H1 (cell line): ENCODE data around the gene FREM2. TPM values are rescaled to one million over a fixed set of nuclear protein-coding genes. Genes with fewer than 3 reads are reported as not detected.

Source experiments
- CTCF ChIA-PET: fragments of 300-600 bp; sonication (Branson Sonifier 250); formaldehyde crosslinking; loops from one replicate; lab custom pipeline; 2021; ENCODE audit not compliant: partially characterized antibody; lab: Charles Lee
- POLR2A ChIA-PET: fragments of 300-600 bp; sonication (Branson Sonifier 250); formaldehyde crosslinking; loops from one replicate; lab custom pipeline; 2021; ENCODE audit warnings: inconsistent platforms; ENCODE audit not compliant: partially characterized antibody; lab: Charles Lee
- DNase-seq, 2 experiments: peaks; one replicate each; pipeline versions ENCODE4 v3.0.0 to v3.0.0-alpha.2; 2010 to 2022; ENCODE audit warnings: low spot score in 2 of 2, low read depth in 1 of 2, mixed read lengths in 1 of 2
- FAIRE-seq: peaks from 2 replicates; lab custom pipeline; 2011; peaks lifted over from hg19 to GRCh38; lab: Jason Lieb, UNC
- H2AFZ ChIP-seq: 2 replicates; pipeline ENCODE4 v1.8.1; 2012; ENCODE audit warnings: low read length, inconsistent platforms
- H2AK5ac ChIP-seq: 2 replicates; pipeline ENCODE4 v1.6.1; 2013; ENCODE audit warnings: low read depth, low read length
- H2BK120ac ChIP-seq: replicated peaks from 2 replicates; pipeline ENCODE3; 2013; ENCODE audit warnings: low read depth, low read length, inconsistent platforms
- H2BK12ac ChIP-seq: 2 replicates; pipeline ENCODE4 v1.6.1; 2013; ENCODE audit warnings: low read depth, low read length
- H2BK15ac ChIP-seq: 2 replicates; pipeline ENCODE4 v1.6.1; 2013; ENCODE audit warnings: low read length
- H2BK20ac ChIP-seq: 2 replicates; pipeline ENCODE4 v1.6.1; 2013; ENCODE audit warnings: low read length
- H2BK5ac ChIP-seq: 2 replicates; pipeline ENCODE4 v1.6.1; 2013; ENCODE audit warnings: low read depth, low read length
- H3K14ac ChIP-seq: 2 replicates; pipeline ENCODE4 v1.6.1; 2013; ENCODE audit warnings: inconsistent platforms; ENCODE audit not compliant: insufficient read length
- H3K18ac ChIP-seq: 2 replicates; pipeline ENCODE4 v1.6.1; 2013; ENCODE audit warnings: low read length; ENCODE audit errors: extremely low read depth
- H3K23ac ChIP-seq: 2 replicates; pipeline ENCODE4 v1.6.1; 2013; ENCODE audit warnings: inconsistent platforms; ENCODE audit not compliant: insufficient read length
- H3K23me2 ChIP-seq: 2 replicates; pipeline ENCODE4 v1.6.1; 2013; ENCODE audit warnings: low read depth, low read length
- H3K27ac ChIP-seq: 2 replicates; pipeline ENCODE4 v1.6.1; 2011; ENCODE audit warnings: low read depth, low read length, inconsistent platforms
- H3K27me3 ChIP-seq, 4 experiments: replicated peaks in 1 of 4; 1 replicate in 1 of 4; 2 replicates in 3 of 4; pipeline versions ENCODE4 v1.6.1 to v1.8.1; 2011 to 2013; ENCODE audit warnings: low read length in 3 of 4, mild to moderate bottlenecking in 3 of 4, inconsistent platforms in 2 of 4, mixed read lengths in 2 of 4, moderate library complexity in 1 of 4; ENCODE audit not compliant: control insufficient read depth in 3 of 4, insufficient read depth in 3 of 4; ENCODE audit errors: extremely low read depth in 1 of 4
- H3K36me3 ChIP-seq, 4 experiments: 2 replicates each; pipeline versions ENCODE4 v1.6.1 to v1.8.1; 2011 to 2013; ENCODE audit warnings: mild to moderate bottlenecking in 4 of 4, low read length in 3 of 4, moderate library complexity in 2 of 4, control low read depth in 1 of 4, inconsistent platforms in 1 of 4; ENCODE audit not compliant: insufficient read depth in 4 of 4, control insufficient read depth in 2 of 4
- H3K4ac ChIP-seq: replicated peaks from 2 replicates; pipeline ENCODE3; 2013; ENCODE audit warnings: low read length, low read depth, mixed read lengths, inconsistent platforms; ENCODE audit not compliant: insufficient read length
- H3K4me1 ChIP-seq, 4 experiments: replicated peaks in 1 of 4; 1 replicate in 1 of 4; 2 replicates in 3 of 4; pipeline versions ENCODE4 v1.6.1 to v1.8.1; 2011 to 2013; ENCODE audit warnings: low read length in 3 of 4, inconsistent platforms in 2 of 4, mixed read lengths in 1 of 4; ENCODE audit not compliant: insufficient read depth in 4 of 4, control insufficient read depth in 3 of 4
- H3K4me2 ChIP-seq, 2 experiments: 2 replicates each; pipeline versions ENCODE4 v1.6.1 to v1.8.1; 2011 to 2013; ENCODE audit warnings: low read depth in 2 of 2, low read length in 2 of 2, control low read depth in 1 of 2, inconsistent platforms in 1 of 2, mild to moderate bottlenecking in 1 of 2; ENCODE audit not compliant: insufficient read depth in 1 of 2
- H3K4me3 ChIP-seq, 4 experiments: fragments of 200-600, 300-600 bp in 1 of 4; sonication (generic), shearing (Covaris generic), sonication (Bioruptor Twin) in 1 of 4; 2 replicates each; pipeline versions ENCODE4 v1.5.1 to v1.8.1; 2011 to 2016; ENCODE audit warnings: low read length in 4 of 4, low read depth in 3 of 4, control low read depth in 2 of 4, inconsistent platforms in 2 of 4, mild to moderate bottlenecking in 2 of 4, mixed read lengths in 1 of 4, moderate library complexity in 1 of 4; ENCODE audit not compliant: insufficient read depth in 2 of 4; ENCODE audit errors: extremely low read depth in 1 of 4
- H3K56ac ChIP-seq: replicated peaks from 2 replicates; pipeline ENCODE3; 2013; ENCODE audit warnings: low read depth, mild to moderate bottlenecking, mixed read lengths, low read length, inconsistent platforms; ENCODE audit not compliant: insufficient read length
- H3K79me1 ChIP-seq: 2 replicates; pipeline ENCODE4 v1.6.1; 2013; ENCODE audit warnings: low read depth, low read length, control low read depth
- H3K79me2 ChIP-seq, 2 experiments: 2 replicates each; pipeline versions ENCODE4 v1.6.1 to v1.8.1; 2012 to 2013; ENCODE audit warnings: low read length in 2 of 2, mild to moderate bottlenecking in 2 of 2, inconsistent platforms in 1 of 2; ENCODE audit not compliant: insufficient read depth in 2 of 2, control insufficient read depth in 1 of 2
- H3K9ac ChIP-seq, 4 experiments: replicated peaks in 1 of 4; 1 replicate in 1 of 4; 2 replicates in 3 of 4; pipeline versions ENCODE4 v1.6.1 to v1.8.1; 2011 to 2013; ENCODE audit warnings: low read depth in 3 of 4, low read length in 3 of 4, control low read depth in 2 of 4, mild to moderate bottlenecking in 2 of 4, moderate library complexity in 2 of 4, inconsistent platforms in 1 of 4; ENCODE audit errors: extremely low read depth in 1 of 4
- H3K9me3 ChIP-seq, 2 experiments: 2 replicates each; pipeline versions ENCODE4 v1.6.1 to v1.8.1; 2012 to 2013; ENCODE audit warnings: mild to moderate bottlenecking in 2 of 2, moderate library complexity in 2 of 2, control low read depth in 1 of 2, inconsistent platforms in 1 of 2, low read depth in 1 of 2, low read length in 1 of 2, mixed read lengths in 1 of 2; ENCODE audit not compliant: insufficient read depth in 2 of 2
- H4K20me1 ChIP-seq, 2 experiments: replicated peaks in 1 of 2; 2 replicates each; pipeline versions ENCODE3 to v1.8.1; 2011 to 2013; ENCODE audit warnings: inconsistent platforms in 2 of 2, low read length in 2 of 2, mild to moderate bottlenecking in 1 of 2; ENCODE audit not compliant: insufficient read depth in 2 of 2, control insufficient read depth in 1 of 2
- H4K5ac ChIP-seq: 2 replicates; pipeline ENCODE4 v1.6.1; 2013; ENCODE audit warnings: low read length, low read depth, mixed read lengths, inconsistent platforms; ENCODE audit not compliant: insufficient read length
- H4K8ac ChIP-seq: 2 replicates; pipeline ENCODE4 v1.8.0; 2013; ENCODE audit warnings: mild to moderate bottlenecking, moderate library complexity, low read length, inconsistent platforms; ENCODE audit not compliant: insufficient read depth; ENCODE audit errors: extremely low read depth
- H4K91ac ChIP-seq: replicated peaks from 2 replicates; pipeline ENCODE3; 2013; ENCODE audit warnings: low read length, mixed read lengths, inconsistent platforms; ENCODE audit not compliant: insufficient read length
- WGBS, 2 experiments: shearing (Covaris generic) in 1 of 2; methylation state at CpG; one replicate each; pipeline versions ENCODE4 v1.1.6 to v1.1.7; 2013 to 2015; ENCODE audit warnings: low lambda C conversion rate in 2 of 2, mixed read lengths in 2 of 2, inconsistent platforms in 1 of 2, low coverage in 1 of 2, missing lambda C conversion rate in 1 of 2; ENCODE audit not compliant: insufficient replicate concordance in 2 of 2, insufficient coverage in 1 of 2, insufficient read length in 1 of 2; ENCODE audit errors: extremely low coverage in 1 of 2, missing lambda C conversion rate in 1 of 2; 5-methylcytosine and 5-hydroxymethylcytosine counted together
- polyA plus RNA-seq, 7 experiments: library from polyadenylated mRNA; depleted of rRNA in 3 of 7; stranded (reverse) in 5 of 7; unstranded in 2 of 7; fragments of >200 nt in 5 of 7; fragments of 200-250 nt in 2 of 7; gene quantifications; 1 replicate in 5 of 7; 2 replicates in 1 of 7; 4 replicates in 1 of 7; pipeline versions ENCODE4 v1.2.1 to v1.2.3, GENCODE V29; 2011 to 2013; ENCODE audit warnings: missing spikeins in 2 of 7, mixed read lengths in 2 of 7
- total RNA-seq: library from RNA; stranded (reverse); fragmentation: NEBNext Ultra II Directional; extraction: Animal tissue kit (Norgen Biotek cat#: 25700); gene quantifications from 2 replicates; pipeline ENCODE4 v1.2.1, GENCODE V29; 2021

The FREM2 gene
- total and polyA plus RNA-seq, 2 of the 8 experiments (the other 6 are each of a cell fraction or from before 2014, with no cell fraction given) = 11.6 to 22.8 TPM

- H2BK120ac ChIP-seq = no peak overlapping the region
- H2BK12ac ChIP-seq = no peak overlapping the region
- no peak overlapping the region for H2AK5ac ChIP-seq
- FAIRE-seq (no peak), DNase-seq (no peak)
- ChIA-PET CTCF (no interaction called here), POLR2A (no interaction called here)
- H3K23ac ChIP-seq = no peak overlapping the region
- H3K23me2 ChIP-seq = no peaks in the 10 kb centered on the region
- H2BK20ac ChIP-seq = no peak overlapping the region
- no peak overlapping the region for H3K4me2 ChIP-seq
- H3K79me1 ChIP-seq = no peaks in the 10 kb centered on the region
- H3K27ac ChIP-seq = no peak overlapping the region
- H3K9ac ChIP-seq = no peak overlapping the region
- no peaks in the 10 kb centered on the region for H3K79me2 ChIP-seq
- no peak overlapping the region for H2AFZ ChIP-seq
- H4K5ac ChIP-seq = no peak overlapping the region
- no peak overlapping the region for H4K91ac ChIP-seq
- H3K27me3 ChIP-seq = no peaks in the 10 kb centered on the region
- H3K4me1 ChIP-seq = no peaks in the 10 kb centered on the region
- no peak overlapping the region for H3K18ac ChIP-seq
- no peak overlapping the region for H3K14ac ChIP-seq
- no peak overlapping the region for H3K4ac ChIP-seq
- no peak overlapping the region for H3K4me3 ChIP-seq
- H4K20me1 ChIP-seq = no peaks in the 10 kb centered on the region
- no peak overlapping the region for H4K8ac ChIP-seq
- H3K9me3 ChIP-seq = no peaks in the 10 kb centered on the region
- H2BK5ac ChIP-seq = no peak overlapping the region
- 0 out of 8 replicates have a peak, but pooled peaks cover 0 to 3% (median 0%) of the 10 kb centered on the region in 4 experiments for H3K36me3 ChIP-seq
- no peak overlapping the region for H3K56ac ChIP-seq
- WGBS, 2 experiments = 95% methylated on average over 1 of the region's 1 CpG; no CpG with 5 or more reads in 1 of the 2 experiments
- H2BK15ac ChIP-seq = no peak overlapping the region
These were observed 157.7 kb downstream of the FREM2 start for GRCh38 chr13:38844581-38844980.
